HCT116 (cell line): Measurements from ENCODE around the gene JAK3. TPM values are rescaled to one million over a fixed set of nuclear protein-coding genes. Genes with fewer than 3 reads are reported as not detected.

Experiments used
- ATAC-seq: fragments of 200-7000 bp; cut with Tn5 transposase; 2 replicates; pipeline ENCODE4 v1.9.1; 2020; ENCODE audit warnings: mild to moderate bottlenecking, moderate library complexity
- BruUV-seq: library from RNA; stranded (reverse); fragments of 400-500 nt; replicated peaks from 2 replicates; lab custom pipeline; 2021; lab: Mats Ljungman, UMichigan
- CTCF ChIA-PET: fragments of 300-600 bp; sonication (Branson Sonifier 250); formaldehyde crosslinking; loops from one replicate; lab custom pipeline; 2021; ENCODE audit warnings: antibody characterized with exemption; lab: Charles Lee
- POLR2A ChIA-PET: fragments of 300-600, 350-600 bp; sonication (Branson Sonifier 250); formaldehyde crosslinking; loops from one replicate; lab custom pipeline; 2021; ENCODE audit warnings: antibody characterized with exemption; lab: Charles Lee
- RAD21 ChIA-PET, 2 experiments: fragments of 300-600 bp; sonication (Branson Sonifier 250); formaldehyde crosslinking; loops; one replicate each; lab custom pipeline; 2023; ENCODE audit warnings: low total read pairs in 2 of 2; ENCODE audit not compliant: uncharacterized antibody in 2 of 2, unreplicated experiment in 2 of 2, low non-redundant PET in 1 of 2; lab: Charles Lee
- DNase-seq: peaks from one replicate; pipeline ENCODE4 v3.0.0-alpha.2; 2010; ENCODE audit warnings: low read depth, low spot score
- H2AFZ ChIP-seq: fragments of 200-600 bp; shearing (Covaris generic), sonication (generic); 2 replicates; pipeline ENCODE4 v1.6.1; 2017; ENCODE audit warnings: low read depth, mixed run types, mixed read lengths, antibody characterized with exemption, low read length; ENCODE audit not compliant: poor library complexity, severe bottlenecking
- H3K27ac ChIP-seq: 2 replicates; pipeline ENCODE4 v1.5.1; 2012; ENCODE audit warnings: low read depth, low read length
- H3K27me3 ChIP-seq: fragments of 200-600 bp; sonication (generic); 2 replicates; pipeline ENCODE4 v1.6.1; 2016; ENCODE audit warnings: mixed run types, low read length, mixed read lengths; ENCODE audit not compliant: insufficient read depth
- H3K36me3 ChIP-seq, 2 experiments: fragments of 200-500 bp in 1 of 2; fragments of 200-600 bp in 1 of 2; sonication (Bioruptor generic) in 1 of 2; sonication (generic) in 1 of 2; 2 replicates each; pipeline versions ENCODE4 v1.5.1 to v1.6.1; 2014 to 2016; ENCODE audit warnings: low read length in 2 of 2, inconsistent platforms in 1 of 2, mixed read lengths in 1 of 2, mixed run types in 1 of 2; ENCODE audit not compliant: insufficient read depth in 2 of 2, control insufficient read depth in 1 of 2
- H3K4me1 ChIP-seq, 2 experiments: fragments of 200-600 bp in 1 of 2; sonication (generic) in 1 of 2; 2 replicates each; pipeline versions ENCODE4 v1.5.1 to v1.6.1; 2012 to 2017; ENCODE audit warnings: low read length in 2 of 2, inconsistent platforms in 1 of 2, mild to moderate bottlenecking in 1 of 2, mixed read lengths in 1 of 2, mixed run types in 1 of 2, moderate library complexity in 1 of 2; ENCODE audit not compliant: insufficient read depth in 2 of 2, control insufficient read depth in 1 of 2
- H3K4me2 ChIP-seq: fragments of 200-600 bp; sonication (generic); 2 replicates; pipeline ENCODE4 v1.6.1; 2017; ENCODE audit warnings: mixed run types, low read length, mixed read lengths
- H3K4me3 ChIP-seq, 2 experiments: fragments of 200-600 bp in 1 of 2; sonication (generic) in 1 of 2; replicated peaks in 1 of 2; 2 replicates each; pipeline ENCODE4 v1.5.1; 2011 to 2016; ENCODE audit warnings: low read length in 2 of 2, control low read depth in 1 of 2, low read depth in 1 of 2, mild to moderate bottlenecking in 1 of 2, mixed read lengths in 1 of 2, mixed run types in 1 of 2
- H3K79me2 ChIP-seq: fragments of 200-600 bp; sonication (generic); 2 replicates; pipeline ENCODE4 v1.6.1; 2017; ENCODE audit warnings: mild to moderate bottlenecking, mixed run types, low read length, moderate library complexity, mixed read lengths; ENCODE audit not compliant: insufficient read depth
- H3K9ac ChIP-seq: fragments of 200-600 bp; sonication (generic); 2 replicates; pipeline ENCODE4 v1.6.1; 2016; ENCODE audit warnings: low read length, mixed read lengths
- H3K9me2 ChIP-seq: fragments of 200-600 bp; sonication (generic), shearing (Covaris generic); 2 replicates; pipeline ENCODE4 v1.6.1; 2017; ENCODE audit warnings: mixed run types, mild to moderate bottlenecking, moderate library complexity; ENCODE audit not compliant: insufficient read depth
- H3K9me3 ChIP-seq, 2 experiments: fragments of 200-500 bp in 1 of 2; fragments of 200-600 bp in 1 of 2; sonication (Bioruptor generic) in 1 of 2; sonication (generic) in 1 of 2; 2 replicates each; pipeline ENCODE4 v1.6.1; 2014 to 2017; ENCODE audit warnings: low read length in 2 of 2, mixed read lengths in 2 of 2, inconsistent platforms in 1 of 2, low read depth in 1 of 2, mild to moderate bottlenecking in 1 of 2, mixed run types in 1 of 2, moderate library complexity in 1 of 2; ENCODE audit not compliant: control insufficient read depth in 1 of 2, insufficient read depth in 1 of 2
- H4K20me1 ChIP-seq: fragments of 200-600 bp; sonication (generic), shearing (Covaris generic); 2 replicates; pipeline ENCODE4 v1.6.1; 2017; ENCODE audit warnings: mixed run types, mild to moderate bottlenecking, moderate library complexity; ENCODE audit not compliant: insufficient read depth
- CEBPB ChIP-seq: IDR thresholded peaks from 2 replicates; pipeline ENCODE4 v1.6.1; 2012; ENCODE audit warnings: low read depth
- EZH2phosphoT487 ChIP-seq: fragments of 200-600 bp; IDR thresholded peaks from 2 replicates; pipeline ENCODE4 v1.6.1; 2018; ENCODE audit warnings: antibody characterized with exemption, borderline replicate concordance
- JUND ChIP-seq: IDR thresholded peaks from 2 replicates; pipeline ENCODE4 v1.6.1; 2012
- RAD21 ChIP-seq: IDR thresholded peaks from 2 replicates; pipeline ENCODE4 v1.6.1; 2012; ENCODE audit warnings: low read depth, mild to moderate bottlenecking
- SP1 ChIP-seq: IDR thresholded peaks from 2 replicates; pipeline ENCODE4 v1.6.1; 2012; ENCODE audit warnings: low read depth
- TCF7L2 ChIP-seq: IDR thresholded peaks from 2 replicates; pipeline ENCODE4 v1.7.0; 2011; ENCODE audit warnings: borderline replicate concordance, inconsistent platforms; ENCODE audit not compliant: insufficient read depth, insufficient read length; ENCODE audit errors: extremely low read depth
- YY1 ChIP-seq: IDR thresholded peaks from 2 replicates; pipeline ENCODE4 v1.6.1; 2011; ENCODE audit warnings: low read length, low read depth, moderate library complexity, mild to moderate bottlenecking; ENCODE audit not compliant: insufficient replicate concordance; ENCODE audit errors: extremely low read depth
- ZFX ChIP-seq: fragments of 450-650 bp; IDR thresholded peaks from 2 replicates; pipeline ENCODE4 v1.6.1; 2017
- intact Hi-C: fragments of 100-400 bp; cut with micrococcal nuclease; formaldehyde crosslinking; loops from 2 replicates; pipeline ENCODE4 v1.10.0; 2022
- total RNA-seq: library from RNA; stranded (reverse); gene quantifications from one replicate; pipeline ENCODE4 v1.2.1, GENCODE V29; 2021; ENCODE audit not compliant: unreplicated experiment
- TF ChIP-seq, protein P1 (sequence below): IDR thresholded peaks from 2 replicates; pipeline ENCODE4 v1.6.1; 2012
- TF ChIP-seq, protein P2 (sequence below), 3 experiments: fragments of 200-600 bp in 1 of 3; sonication (generic) in 1 of 3; IDR thresholded peaks in 2 of 3; conservative IDR thresholded peaks in 1 of 3; 2 replicates each; pipeline ENCODE4 v1.5.1; 2012 to 2017; ENCODE audit warnings: low read depth in 2 of 3, low read length in 2 of 3, antibody characterized with exemption in 1 of 3, borderline replicate concordance in 1 of 3, control low read depth in 1 of 3, mild to moderate bottlenecking in 1 of 3, mixed read lengths in 1 of 3, mixed run types in 1 of 3, moderate library complexity in 1 of 3; ENCODE audit not compliant: insufficient read depth in 1 of 3

The JAK3 gene
- total RNA-seq, 1 experiment from 2014 or later, result 5.7 TPM

DNA sequence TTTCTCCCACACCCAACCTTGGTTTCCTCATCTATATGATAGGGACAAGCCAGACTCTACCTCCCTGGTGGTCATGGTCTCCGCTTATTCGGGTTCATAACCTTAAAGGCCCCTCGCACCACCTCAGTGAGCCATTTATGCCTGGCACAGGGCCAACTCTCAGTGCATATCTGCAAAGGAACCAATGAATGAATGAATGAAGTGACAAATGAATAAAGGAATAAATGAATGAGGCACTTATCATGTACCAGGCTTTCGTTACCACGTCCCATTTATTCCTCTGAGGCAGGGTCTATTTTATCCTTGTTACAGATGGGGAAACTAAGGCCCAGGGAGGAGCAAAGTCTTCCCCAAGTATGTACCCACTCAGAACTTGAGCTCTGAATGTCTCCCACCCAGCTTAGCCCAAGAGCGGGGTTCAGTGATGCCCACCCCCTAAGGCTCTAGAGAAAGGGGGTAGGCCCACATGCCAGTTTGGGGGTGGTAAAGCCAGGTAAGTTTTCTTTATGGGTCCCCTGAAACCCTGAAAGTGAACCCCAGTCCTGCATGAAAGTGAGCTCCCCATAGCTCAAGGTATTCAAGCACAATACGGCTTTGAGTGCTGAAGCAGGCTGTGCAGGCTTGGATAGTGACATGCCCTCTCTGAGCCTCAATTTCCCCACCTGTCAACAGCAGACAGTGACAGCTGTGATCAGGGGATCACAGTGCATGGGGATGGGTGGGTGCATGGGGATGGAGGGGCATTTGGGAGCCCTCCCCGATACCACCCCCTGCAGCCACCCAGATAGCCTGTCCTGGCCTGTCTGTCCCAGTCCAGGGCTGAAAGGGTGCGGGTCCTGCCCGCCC lies 23.5 kb upstream of the JAK3 start:
- no peak for ATAC-seq
- Histone ChIP-seq H3K9me3 (no peaks in the 10 kb centered on the region), H3K79me2 (no peaks in the 10 kb centered on the region), H3K36me3 (no peaks in the 10 kb centered on the region), H3K4me1 (peaks cover 10 to 21% of the 10 kb centered on the region in 2 experiments), H3K9me2 (no peaks in the 10 kb centered on the region), H2AFZ (no peak overlapping the region), H3K27me3 (no peaks in the 10 kb centered on the region), H3K4me2 (no peak overlapping the region), H4K20me1 (no peaks in the 10 kb centered on the region), H3K4me3 (no peak overlapping the region), H3K27ac (no peak overlapping the region), H3K9ac (no peak overlapping the region)
- DNase-seq, result no peak
- CTCF ChIA-PET, result interaction anchor here (0.6 to 3.4 kb wide), 5 partner anchors 18 to 126 kb away, joined by 3 to 39 read pairs (median 10); partner anchors contain the start of gene CCDC124
- POLR2A ChIA-PET, result interaction anchor here (0.9 to 2.1 kb wide), 6 partner anchors 12 to 127 kb away, joined by 3 to 14 read pairs (median 8); partner anchors contain the start of genes CCDC124 and RPL18A
- RAD21 ChIA-PET, result interaction anchor here (1.1 to 2.6 kb wide), 5 partner anchors 12 to 125 kb away, joined by 3 to 20 read pairs (median 6); partner anchors contain the start of genes CCDC124 (in 2 of the 2) and RPL18A (in 1 of the 2)
- TF ChIP-seq CEBPB (no peak), TCF7L2 (no peak), EZH2phosphoT487 (no peak), YY1 (no peak), ZFX (no peak), RAD21 (no peak), SP1 (no peak), JUND (no peak)
- TF ChIP-seq, protein P1, sequence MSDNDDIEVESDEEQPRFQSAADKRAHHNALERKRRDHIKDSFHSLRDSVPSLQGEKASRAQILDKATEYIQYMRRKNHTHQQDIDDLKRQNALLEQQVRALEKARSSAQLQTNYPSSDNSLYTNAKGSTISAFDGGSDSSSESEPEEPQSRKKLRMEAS, result no peak
- TF ChIP-seq, protein P2, sequence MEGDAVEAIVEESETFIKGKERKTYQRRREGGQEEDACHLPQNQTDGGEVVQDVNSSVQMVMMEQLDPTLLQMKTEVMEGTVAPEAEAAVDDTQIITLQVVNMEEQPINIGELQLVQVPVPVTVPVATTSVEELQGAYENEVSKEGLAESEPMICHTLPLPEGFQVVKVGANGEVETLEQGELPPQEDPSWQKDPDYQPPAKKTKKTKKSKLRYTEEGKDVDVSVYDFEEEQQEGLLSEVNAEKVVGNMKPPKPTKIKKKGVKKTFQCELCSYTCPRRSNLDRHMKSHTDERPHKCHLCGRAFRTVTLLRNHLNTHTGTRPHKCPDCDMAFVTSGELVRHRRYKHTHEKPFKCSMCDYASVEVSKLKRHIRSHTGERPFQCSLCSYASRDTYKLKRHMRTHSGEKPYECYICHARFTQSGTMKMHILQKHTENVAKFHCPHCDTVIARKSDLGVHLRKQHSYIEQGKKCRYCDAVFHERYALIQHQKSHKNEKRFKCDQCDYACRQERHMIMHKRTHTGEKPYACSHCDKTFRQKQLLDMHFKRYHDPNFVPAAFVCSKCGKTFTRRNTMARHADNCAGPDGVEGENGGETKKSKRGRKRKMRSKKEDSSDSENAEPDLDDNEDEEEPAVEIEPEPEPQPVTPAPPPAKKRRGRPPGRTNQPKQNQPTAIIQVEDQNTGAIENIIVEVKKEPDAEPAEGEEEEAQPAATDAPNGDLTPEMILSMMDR (IDR thresholded peaks at IDR 0.05 in 2 of 3, conservative IDR thresholded peaks at IDR 0.05 in 1 of 3; ENCODE audit: borderline replicate concordance in 1 of 3, insufficient read depth in 1 of 3, low read depth in 2 of 3, low read length in 2 of 3), result no peak
- intact Hi-C loops, result loop anchor here (2.0 kb wide), 1 partner anchor 126 kb away; no protein-coding TSS in a partner anchor
- no TSS peak for BruUV-seq
